ENCODE measurements around the gene CTDNEP1.

The CTDNEP1 gene

DNA sequence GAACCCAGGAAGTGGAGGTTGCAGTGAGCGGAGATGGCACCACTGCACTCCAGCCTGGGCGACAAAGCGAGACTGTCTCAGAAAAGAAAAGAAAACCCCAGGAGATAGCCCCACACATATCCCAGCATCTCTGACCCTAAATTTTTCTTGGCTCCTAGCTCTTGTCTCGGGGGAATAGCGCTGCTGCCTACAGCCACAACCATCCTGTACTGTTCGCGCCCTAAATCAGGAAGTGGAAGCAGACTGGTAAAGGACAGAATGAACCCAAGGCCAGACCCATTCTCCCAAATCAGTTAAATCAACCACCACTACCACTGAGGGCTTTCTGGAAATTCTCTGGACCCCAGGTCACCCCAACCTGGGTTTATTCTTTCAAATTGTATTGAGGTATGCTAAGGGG lies 1.7 kb downstream of the CTDNEP1 start:
- TF ChIP-seq, protein P1, sequence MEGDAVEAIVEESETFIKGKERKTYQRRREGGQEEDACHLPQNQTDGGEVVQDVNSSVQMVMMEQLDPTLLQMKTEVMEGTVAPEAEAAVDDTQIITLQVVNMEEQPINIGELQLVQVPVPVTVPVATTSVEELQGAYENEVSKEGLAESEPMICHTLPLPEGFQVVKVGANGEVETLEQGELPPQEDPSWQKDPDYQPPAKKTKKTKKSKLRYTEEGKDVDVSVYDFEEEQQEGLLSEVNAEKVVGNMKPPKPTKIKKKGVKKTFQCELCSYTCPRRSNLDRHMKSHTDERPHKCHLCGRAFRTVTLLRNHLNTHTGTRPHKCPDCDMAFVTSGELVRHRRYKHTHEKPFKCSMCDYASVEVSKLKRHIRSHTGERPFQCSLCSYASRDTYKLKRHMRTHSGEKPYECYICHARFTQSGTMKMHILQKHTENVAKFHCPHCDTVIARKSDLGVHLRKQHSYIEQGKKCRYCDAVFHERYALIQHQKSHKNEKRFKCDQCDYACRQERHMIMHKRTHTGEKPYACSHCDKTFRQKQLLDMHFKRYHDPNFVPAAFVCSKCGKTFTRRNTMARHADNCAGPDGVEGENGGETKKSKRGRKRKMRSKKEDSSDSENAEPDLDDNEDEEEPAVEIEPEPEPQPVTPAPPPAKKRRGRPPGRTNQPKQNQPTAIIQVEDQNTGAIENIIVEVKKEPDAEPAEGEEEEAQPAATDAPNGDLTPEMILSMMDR (IDR thresholded peaks at IDR 0.05): no peak

DNA sequence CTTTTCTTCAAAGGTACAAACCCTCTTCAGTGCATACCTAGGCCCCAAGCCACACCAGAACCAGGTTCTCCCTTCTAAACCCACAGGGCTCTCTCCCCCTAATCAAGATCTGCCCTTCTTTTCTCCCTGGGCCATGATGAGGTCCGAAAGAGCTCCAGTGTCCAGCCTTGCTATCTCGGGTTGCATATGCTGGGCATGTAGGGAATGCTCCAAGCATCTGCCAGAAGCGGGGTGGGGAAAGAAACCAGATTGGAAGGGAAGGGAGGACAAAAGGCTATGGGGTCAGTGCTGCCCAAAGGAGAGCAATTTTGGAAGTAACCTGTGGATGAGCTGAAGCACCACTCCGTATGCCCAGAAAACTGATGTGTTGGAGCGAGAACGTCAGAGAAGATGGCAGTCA lies 2.3 kb downstream of the CTDNEP1 start:
- TF ChIP-seq, protein P1 (IDR thresholded peaks at IDR 0.05): no peak

DNA sequence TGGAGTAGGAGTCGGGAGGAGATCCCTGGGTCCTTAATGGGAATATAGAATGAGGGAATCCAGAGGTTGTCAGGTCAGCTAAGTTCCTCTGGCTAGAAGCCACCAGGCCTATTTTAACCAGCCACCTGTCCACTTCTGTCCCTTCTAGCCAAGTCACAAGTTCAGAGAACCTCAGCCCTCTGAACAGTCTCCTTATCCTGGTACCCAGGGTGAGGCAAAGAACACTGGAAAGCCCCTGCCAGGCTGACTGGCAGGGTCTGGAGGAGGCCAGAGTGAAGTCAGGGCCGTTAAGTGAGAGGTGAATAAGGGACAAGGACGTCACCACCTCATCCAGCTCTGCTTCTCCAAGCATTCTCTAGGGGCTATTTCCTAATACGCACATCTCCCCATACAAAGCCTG lies 2.7 kb downstream of the CTDNEP1 start:
- TF ChIP-seq, protein P1 (IDR thresholded peaks at IDR 0.05): no peak

DNA sequence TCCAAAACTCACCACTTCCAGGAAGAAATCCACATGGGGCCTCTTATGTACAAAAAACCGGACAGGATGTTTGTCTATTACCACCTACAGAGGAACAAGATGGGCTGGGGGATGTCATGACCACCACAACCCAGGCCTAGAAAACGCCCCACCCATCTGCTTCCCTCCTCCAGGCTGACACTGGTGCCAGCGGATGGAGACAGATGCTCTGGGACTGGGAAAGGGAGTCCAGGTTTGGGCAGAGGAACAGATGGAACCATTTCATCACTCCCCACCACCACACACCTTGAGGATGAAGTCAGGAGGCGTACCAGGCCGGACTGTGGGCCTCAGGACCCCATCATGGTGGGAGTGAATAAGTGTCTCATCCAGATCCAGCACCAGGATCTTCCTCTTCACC lies 4.8 kb downstream of the CTDNEP1 start:
- TF ChIP-seq, protein P1 (IDR thresholded peaks at IDR 0.05): no peak

DNA sequence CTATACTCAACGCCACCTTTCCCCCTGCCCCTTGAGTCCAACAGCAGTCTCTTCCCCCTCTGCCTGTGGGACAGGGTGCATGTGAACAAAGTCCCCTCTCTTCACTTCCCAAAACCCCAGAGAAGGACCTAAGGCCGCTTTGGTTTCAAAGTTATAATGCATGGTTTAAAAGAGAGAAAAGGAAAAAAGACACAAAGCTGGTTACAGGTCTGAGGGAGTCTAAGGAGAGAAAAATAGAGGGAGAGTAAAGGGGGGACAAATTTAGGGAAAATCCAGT lies 8.1 kb downstream of the CTDNEP1 start:
- TF ChIP-seq, protein P1 (IDR thresholded peaks at IDR 0.05): no peak

DNA sequence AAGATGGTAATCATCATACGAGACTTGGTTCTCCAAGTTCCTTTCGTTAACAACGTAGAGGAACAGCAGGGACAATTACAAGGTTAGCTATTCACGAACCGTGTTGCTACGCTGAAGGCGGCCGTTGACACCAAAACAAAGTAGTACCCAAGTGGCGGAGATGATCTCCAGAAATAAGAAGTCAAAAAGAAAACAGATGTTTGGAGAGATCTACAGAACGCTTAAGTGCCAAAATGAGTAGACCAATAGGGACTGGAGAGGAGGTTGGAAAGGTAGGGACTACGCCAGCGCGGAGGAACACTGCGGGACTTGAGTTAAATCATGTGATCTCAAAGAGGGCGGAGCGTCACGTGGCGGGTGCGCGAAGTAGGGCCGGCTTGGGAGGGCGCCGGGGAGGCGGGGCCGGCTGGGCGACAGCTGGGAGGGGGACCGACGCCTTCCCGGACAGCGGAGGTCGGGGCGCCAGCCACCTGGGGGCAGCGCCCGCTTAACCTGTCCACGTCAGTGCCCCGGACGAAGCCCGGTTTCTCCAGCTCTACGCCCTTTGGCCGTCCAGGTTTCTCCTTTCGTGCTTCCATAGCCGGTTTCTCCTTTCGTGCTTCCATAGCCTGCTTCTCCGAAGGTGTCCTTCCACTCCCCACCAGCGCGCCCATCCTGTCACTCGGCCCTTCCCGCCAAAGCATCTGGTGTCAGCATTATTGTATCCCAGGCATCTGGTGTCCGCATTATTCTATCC lies 8.6 kb downstream of the CTDNEP1 start:
- TF ChIP-seq, protein P1 (IDR thresholded peaks at IDR 0.05): no peak

DNA sequence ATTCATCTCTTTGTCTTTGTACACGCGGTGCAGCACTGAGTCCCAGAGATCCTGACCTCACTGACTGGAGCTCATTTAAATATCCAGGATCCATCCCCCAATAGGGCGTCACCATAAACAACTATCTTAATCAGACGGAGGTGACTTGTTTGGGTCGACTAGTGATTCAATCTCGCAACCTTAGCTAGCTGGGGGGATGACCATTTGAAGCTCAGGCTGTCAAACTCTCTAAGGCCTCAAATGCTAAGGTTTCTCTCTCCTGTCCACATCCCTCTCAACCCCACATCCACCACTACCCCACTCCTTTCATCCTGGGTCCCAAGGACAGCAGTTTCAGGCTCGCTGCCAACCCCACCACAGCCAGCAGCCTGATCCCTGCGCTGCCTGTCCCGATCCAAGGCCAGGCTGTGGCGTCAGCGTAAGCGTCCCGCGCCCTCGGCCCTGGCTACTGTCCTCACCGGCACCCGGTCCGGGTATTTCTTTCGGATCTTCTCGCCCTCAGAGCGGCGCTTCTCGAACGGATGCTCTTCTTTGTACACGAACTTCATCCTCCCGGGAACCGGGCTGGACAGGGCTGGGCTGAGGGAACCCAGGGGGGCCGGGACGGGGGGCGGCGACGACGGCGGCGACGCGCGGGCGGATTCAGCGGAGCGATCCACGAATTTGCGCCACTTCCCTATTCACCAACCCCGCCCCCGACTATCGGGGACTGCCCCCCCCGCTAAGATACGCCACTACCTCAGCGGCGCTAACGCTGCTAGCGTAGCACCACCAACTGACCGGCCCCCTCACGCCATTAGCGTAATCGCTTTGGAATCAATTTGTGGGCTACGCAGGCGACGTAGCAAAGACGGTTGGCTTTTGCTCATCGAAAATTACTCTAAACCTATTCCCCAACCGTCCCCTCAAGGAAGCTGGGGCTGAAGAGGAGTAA lies 9.5 kb downstream of the CTDNEP1 start, which contains the start of gene GABARAP:
Gene GABARAP, minus strand, starts transcription at position 667 of the 934 bp plus-strand sequence. Its CDS starts 119 bp downstream, at position 548.
- TF ChIP-seq, protein P1 (IDR thresholded peaks at IDR 0.05): no peak

Data from LNCAP (cell line).